MM.1S (cell line): Measurements from ENCODE around the gene TNFRSF25.

Experiments used
- EZH2 ChIP-seq: fragments of 300-600 bp; sonication (generic); optimal IDR thresholded peaks from 2 replicates; pipeline ENCODE3; 2017; ENCODE audit warnings: low read depth, mild to moderate bottlenecking, antibody characterized with exemption, low read length, mixed read lengths
- EZH2phosphoT487 ChIP-seq: fragments of 300-600 bp; sonication (generic); IDR thresholded peaks from 2 replicates; pipeline ENCODE4 v1.6.1; 2018; ENCODE audit warnings: antibody characterized with exemption, low read length
- TF ChIP-seq, protein P1 (sequence below): fragments of 300-600 bp; sonication (generic); IDR thresholded peaks from 2 replicates; pipeline ENCODE4 v1.5.1; 2016; ENCODE audit warnings: antibody characterized with exemption, low read length, mixed read lengths

DNA sequence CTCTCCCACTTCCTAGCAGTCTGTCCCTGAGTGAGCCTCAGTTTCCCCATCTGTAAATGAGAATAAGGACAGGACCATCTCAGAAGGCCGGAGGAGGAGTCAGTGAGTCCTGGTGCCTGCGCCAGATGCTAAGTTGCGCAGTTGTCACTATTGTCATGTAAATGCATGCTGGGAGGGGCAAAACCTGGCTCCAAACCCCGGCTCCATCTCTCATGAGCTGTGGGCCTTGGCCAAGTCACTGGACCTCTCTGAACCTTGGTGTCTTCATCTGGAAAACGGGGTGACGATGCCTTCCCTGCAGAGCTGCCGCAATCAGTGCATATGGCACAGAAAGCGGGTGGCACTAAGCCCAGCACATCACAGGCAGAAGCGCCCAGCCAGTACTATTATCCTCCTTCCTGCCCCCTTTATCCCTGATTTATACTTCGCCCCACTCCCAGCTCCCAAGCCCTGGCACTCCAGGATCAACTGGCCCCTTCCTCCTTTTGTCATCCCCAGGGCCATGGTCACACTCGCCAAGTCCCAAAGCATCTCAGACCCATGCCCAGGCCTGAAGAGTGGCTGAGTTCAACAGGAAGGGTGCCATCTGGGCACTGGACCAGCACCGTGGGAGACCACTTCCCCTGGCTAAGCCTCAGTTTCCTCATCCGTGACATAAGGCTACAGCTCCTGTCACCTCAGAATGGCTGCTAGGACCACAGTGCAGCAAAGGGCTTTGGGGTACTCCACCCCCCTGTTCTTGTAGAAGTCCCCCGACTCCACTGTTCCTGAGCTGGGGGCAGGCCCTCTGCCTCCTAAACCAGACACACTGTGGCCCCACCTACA is 29.8 kb upstream of the TNFRSF25 start:
- TF ChIP-seq, protein P1, sequence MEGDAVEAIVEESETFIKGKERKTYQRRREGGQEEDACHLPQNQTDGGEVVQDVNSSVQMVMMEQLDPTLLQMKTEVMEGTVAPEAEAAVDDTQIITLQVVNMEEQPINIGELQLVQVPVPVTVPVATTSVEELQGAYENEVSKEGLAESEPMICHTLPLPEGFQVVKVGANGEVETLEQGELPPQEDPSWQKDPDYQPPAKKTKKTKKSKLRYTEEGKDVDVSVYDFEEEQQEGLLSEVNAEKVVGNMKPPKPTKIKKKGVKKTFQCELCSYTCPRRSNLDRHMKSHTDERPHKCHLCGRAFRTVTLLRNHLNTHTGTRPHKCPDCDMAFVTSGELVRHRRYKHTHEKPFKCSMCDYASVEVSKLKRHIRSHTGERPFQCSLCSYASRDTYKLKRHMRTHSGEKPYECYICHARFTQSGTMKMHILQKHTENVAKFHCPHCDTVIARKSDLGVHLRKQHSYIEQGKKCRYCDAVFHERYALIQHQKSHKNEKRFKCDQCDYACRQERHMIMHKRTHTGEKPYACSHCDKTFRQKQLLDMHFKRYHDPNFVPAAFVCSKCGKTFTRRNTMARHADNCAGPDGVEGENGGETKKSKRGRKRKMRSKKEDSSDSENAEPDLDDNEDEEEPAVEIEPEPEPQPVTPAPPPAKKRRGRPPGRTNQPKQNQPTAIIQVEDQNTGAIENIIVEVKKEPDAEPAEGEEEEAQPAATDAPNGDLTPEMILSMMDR, result no peak
- TF ChIP-seq EZH2 (no peak), EZH2phosphoT487 (no peak)
